Prostate gland (tissue), 2 donors: ENCODE results near the gene PARK7. TPM values are rescaled to one million over a fixed set of nuclear protein-coding genes. Genes with fewer than 3 reads are reported as not detected.

Experiments used
- DNase-seq: peaks from one replicate; pipeline ENCODE4 v3.0.0-alpha.2; 2019; ENCODE audit warnings: low spot score
- H3K27ac ChIP-seq, 2 donors: fragments of 200-600 bp; sonication (generic); 2 replicates each; pipeline ENCODE4 v1.5.1; 2017 to 2019
- H3K27me3 ChIP-seq: fragments of 200-600 bp; sonication (generic); replicated peaks from 2 replicates; pipeline ENCODE4 v1.5.1; 2019; ENCODE audit not compliant: insufficient read depth
- H3K36me3 ChIP-seq, 2 donors: fragments of 200-600 bp; sonication (generic); 1 replicate in 1 of 2; 2 replicates in 1 of 2; pipeline versions ENCODE4 v1.5.1 to v1.8.1; 2017 to 2019
- H3K4me1 ChIP-seq: fragments of 200-600 bp; sonication (generic); replicated peaks from 2 replicates; pipeline ENCODE4 v1.5.1; 2019
- H3K4me3 ChIP-seq, 2 donors: fragments of 200-600 bp; sonication (generic); 2 replicates each; pipeline ENCODE4 v1.5.1; 2017 to 2019
- H3K9me3 ChIP-seq: fragments of 200-600 bp; sonication (generic); 2 replicates; pipeline ENCODE4 v1.5.1; 2017
- POLR2A ChIP-seq: fragments of 450-650 bp; IDR thresholded peaks from one replicate; pipeline ENCODE4 v1.6.1; 2016; ENCODE audit warnings: antibody characterized with exemption, mild to moderate bottlenecking
- POLR2AphosphoS5 ChIP-seq: sonication (generic); formaldehyde crosslinking; IDR thresholded peaks from one replicate; pipeline ENCODE4 v1.6.1; 2017; ENCODE audit warnings: antibody characterized with exemption
- WGBS: methylation state at CpG from one replicate; pipeline ENCODE4 v1.1.5; 2018; 5-methylcytosine and 5-hydroxymethylcytosine counted together
- intact Hi-C: fragments of 100-400 bp; cut with DNase I; formaldehyde crosslinking; loops from one replicate; pipeline ENCODE4 v1.14.2; 2022
- total RNA-seq, 2 donors: library from RNA; depleted of rRNA; stranded (reverse); fragments of >200 nt; gene quantifications; one replicate each; pipeline ENCODE4 v1.1.0, GENCODE V29; 2016
- TF ChIP-seq, protein P1 (sequence below), 4 experiments: fragments of 200-600 bp in 2 of 4; fragments of 450-650 bp in 2 of 4; sonication (generic) in 2 of 4; IDR thresholded peaks; 1 replicate in 3 of 4; 2 replicates in 1 of 4; pipeline ENCODE4 v1.5.1; 2016 to 2019; ENCODE audit warnings: antibody characterized with exemption in 4 of 4, mild to moderate bottlenecking in 2 of 4, moderate library complexity in 2 of 4

PARK7 gene
- total RNA-seq, 2 donors from 2014 or later: 156 to 284 TPM

DNA sequence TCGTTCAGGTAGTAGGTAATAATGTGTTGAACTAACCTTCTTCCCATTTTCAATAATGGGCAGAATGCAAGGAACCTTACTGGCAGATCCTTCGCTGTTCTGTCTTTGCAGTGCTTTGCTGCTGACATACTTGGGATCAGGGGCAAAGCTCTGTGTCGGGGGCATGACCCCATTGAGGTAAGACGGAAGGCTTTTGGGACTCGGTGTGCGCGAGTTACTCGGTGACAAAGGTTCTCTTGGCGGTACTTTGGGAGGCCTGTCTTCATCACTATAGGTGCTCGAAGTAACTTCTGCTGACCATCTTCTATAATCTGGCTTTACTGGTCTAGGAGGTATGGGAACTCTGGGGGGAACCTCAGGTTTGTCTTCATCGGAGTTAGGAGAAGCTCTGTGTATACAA, 51.9 kb downstream of the PARK7 start:
- DNase-seq: no peak
- H3K36me3 ChIP-seq: peaks cover 8 to 12% of the 10 kb centered on the region in 2 donors
- H3K4me3 ChIP-seq: no peak overlapping the region
- H3K27me3 ChIP-seq: no peaks in the 10 kb centered on the region
- intact Hi-C loops: no loop called here
- peaks cover 23% of the 10 kb centered on the region for H3K4me1 ChIP-seq
- TF ChIP-seq, protein P1, sequence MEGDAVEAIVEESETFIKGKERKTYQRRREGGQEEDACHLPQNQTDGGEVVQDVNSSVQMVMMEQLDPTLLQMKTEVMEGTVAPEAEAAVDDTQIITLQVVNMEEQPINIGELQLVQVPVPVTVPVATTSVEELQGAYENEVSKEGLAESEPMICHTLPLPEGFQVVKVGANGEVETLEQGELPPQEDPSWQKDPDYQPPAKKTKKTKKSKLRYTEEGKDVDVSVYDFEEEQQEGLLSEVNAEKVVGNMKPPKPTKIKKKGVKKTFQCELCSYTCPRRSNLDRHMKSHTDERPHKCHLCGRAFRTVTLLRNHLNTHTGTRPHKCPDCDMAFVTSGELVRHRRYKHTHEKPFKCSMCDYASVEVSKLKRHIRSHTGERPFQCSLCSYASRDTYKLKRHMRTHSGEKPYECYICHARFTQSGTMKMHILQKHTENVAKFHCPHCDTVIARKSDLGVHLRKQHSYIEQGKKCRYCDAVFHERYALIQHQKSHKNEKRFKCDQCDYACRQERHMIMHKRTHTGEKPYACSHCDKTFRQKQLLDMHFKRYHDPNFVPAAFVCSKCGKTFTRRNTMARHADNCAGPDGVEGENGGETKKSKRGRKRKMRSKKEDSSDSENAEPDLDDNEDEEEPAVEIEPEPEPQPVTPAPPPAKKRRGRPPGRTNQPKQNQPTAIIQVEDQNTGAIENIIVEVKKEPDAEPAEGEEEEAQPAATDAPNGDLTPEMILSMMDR (IDR thresholded peaks at IDR 0.05): no peak
- peak; percentile 6 for TF ChIP-seq POLR2AphosphoS5
- no peaks in the 10 kb centered on the region for H3K9me3 ChIP-seq
- 83% methylated on average over 11 of the region's 11 CpGs for WGBS
- H3K27ac ChIP-seq: no peak overlapping the region

DNA sequence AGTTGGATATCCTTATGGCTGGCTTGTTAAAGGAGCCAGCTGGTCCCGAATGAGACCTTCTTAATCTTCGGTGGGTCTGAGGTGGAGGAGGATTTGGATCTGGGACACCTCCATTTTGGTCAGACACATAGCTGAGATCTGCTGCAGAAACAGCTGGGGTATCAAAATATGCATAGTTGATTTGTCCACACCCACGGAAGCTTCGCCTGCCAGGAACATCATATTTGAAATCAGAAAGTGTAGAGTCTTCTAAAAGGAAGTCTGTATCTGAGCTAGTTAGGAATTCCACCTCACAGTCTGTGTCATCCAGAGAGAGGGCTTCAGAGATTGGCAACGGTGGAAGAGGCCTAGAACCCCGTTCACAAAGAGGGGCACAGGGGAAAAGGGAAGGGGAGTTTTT, 52.3 kb downstream of the PARK7 start:
- peaks cover 8 to 12% of the 10 kb centered on the region in 2 donors for H3K36me3 ChIP-seq
- 73% methylated on average over 6 of the region's 6 CpGs for WGBS

DNA sequence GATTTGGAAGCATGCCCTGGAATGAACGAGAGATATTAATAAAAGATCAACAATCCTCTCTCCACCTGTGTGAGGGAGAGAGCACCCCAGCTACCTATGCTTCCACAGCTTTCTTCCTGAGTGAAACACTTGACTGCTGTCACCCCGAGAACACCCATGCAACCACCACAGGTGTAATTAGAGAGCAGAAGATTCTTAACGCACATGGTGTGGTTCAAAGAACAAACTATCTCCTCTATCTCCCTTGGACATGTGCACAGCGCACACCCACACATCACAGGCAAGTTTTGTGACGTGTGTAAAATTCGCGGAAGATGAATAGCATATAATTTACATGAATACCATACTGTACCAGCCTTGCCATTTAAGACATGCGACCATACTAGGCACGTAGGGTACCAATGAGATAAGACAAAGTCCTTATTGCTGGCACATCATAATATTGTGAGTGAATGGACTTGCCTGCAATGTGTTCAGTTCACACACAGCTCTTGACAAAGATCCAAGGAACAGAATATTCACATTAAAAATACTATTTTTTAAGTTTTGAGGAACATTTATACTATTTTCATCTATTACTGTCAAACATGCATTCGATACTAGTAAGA, 53.0 kb downstream of the PARK7 start:
- Histone ChIP-seq H3K4me3 (no peak overlapping the region), H3K36me3 (peaks cover 8 to 12% of the 10 kb centered on the region in 2 donors), H3K27ac (peak overlapping the region; percentile 63 to 94), H3K9me3 (no peaks in the 10 kb centered on the region), H3K27me3 (no peaks in the 10 kb centered on the region), H3K4me1 (peaks cover 26% of the 10 kb centered on the region)
- WGBS: 52% methylated on average over 10 of the region's 10 CpGs
- no peak for DNase-seq
- TF ChIP-seq POLR2A: no peak
- TF ChIP-seq, protein P1 (IDR thresholded peaks at IDR 0.05): no peak
- TF ChIP-seq POLR2AphosphoS5: no peak
- intact Hi-C loops: no loop called here

More for the DNA sequence above, 52.3 kb downstream of the PARK7 start:
- TF ChIP-seq, protein P1 (IDR thresholded peaks at IDR 0.05): no peak
- TF ChIP-seq POLR2A (no peak), POLR2AphosphoS5 (no peak)
- H3K27me3 ChIP-seq: no peaks in the 10 kb centered on the region
- no peaks in the 10 kb centered on the region for H3K9me3 ChIP-seq
- intact Hi-C loops: no loop called here
- H3K4me1 ChIP-seq: peaks cover 23% of the 10 kb centered on the region
- H3K4me3 ChIP-seq: no peak overlapping the region
- no peak for DNase-seq
- H3K27ac ChIP-seq: peak overlapping the region in 1 of 2 donors; percentile 63

DNA sequence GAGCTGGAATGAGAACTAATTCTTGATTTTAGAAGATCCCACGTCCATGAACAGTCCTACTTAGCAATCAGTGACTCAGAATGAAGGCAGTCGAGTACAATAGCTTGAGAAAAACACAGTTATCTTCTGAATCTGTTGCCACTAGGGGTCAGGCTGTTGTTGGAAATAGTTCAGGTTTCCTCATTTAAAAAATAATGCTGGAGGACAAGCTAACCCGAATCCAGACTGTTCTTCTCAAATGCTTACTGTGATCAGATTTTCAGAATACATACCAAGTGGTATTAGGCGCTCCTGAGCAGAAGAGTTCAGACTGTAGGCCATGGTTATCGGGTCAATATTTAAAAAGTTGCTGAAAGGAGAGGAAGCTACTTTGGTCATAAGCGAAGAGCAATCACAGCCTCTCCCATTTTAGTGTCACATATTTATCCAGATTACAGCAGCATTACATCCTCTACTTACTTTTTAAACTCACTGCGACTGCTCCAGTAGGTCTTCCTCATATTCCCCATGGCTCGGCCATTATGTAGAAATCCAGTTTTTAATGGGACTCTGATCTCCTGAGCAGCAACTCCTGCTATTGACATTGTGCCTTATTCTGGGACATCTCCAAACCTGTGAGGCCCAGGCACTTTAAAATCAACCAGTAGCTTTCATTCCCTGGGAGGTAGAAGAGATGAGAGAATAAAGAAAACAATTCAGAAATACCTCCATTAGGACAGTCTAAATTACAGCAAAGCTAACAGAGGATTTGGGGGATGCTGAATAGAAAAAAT, 53.7 kb downstream of the PARK7 start:
- H3K27me3 ChIP-seq: no peaks in the 10 kb centered on the region
- peak; percentile 70 for DNase-seq
- peaks cover 28% of the 10 kb centered on the region for H3K4me1 ChIP-seq
- peak overlapping the region; percentile 63 to 94 for H3K27ac ChIP-seq
- H3K36me3 ChIP-seq: peaks cover 8 to 12% of the 10 kb centered on the region in 2 donors
- intact Hi-C loops: loop anchor here (5.0 kb wide), 1 partner anchor 33 kb away; no protein-coding TSS in a partner anchor
- WGBS: 16% methylated on average over 8 of the region's 8 CpGs
- H3K4me3 ChIP-seq: peak overlapping the region in 1 of 2 donors; percentile 6
- TF ChIP-seq POLR2A (no peak), POLR2AphosphoS5 (peak; percentile 68)
- TF ChIP-seq, protein P1 (IDR thresholded peaks at IDR 0.05): peak; percentile 63 to 88 (median 80)
- no peaks in the 10 kb centered on the region for H3K9me3 ChIP-seq
